Amygdala (tissue), 56 donors: ENCODE measurements around the gene ST7.

Experiments
- DNase-seq, 56 donors: peaks; one replicate each; lab custom pipeline; 2025; lab: John Stamatoyannopoulos, UW

Gene ST7

DNA sequence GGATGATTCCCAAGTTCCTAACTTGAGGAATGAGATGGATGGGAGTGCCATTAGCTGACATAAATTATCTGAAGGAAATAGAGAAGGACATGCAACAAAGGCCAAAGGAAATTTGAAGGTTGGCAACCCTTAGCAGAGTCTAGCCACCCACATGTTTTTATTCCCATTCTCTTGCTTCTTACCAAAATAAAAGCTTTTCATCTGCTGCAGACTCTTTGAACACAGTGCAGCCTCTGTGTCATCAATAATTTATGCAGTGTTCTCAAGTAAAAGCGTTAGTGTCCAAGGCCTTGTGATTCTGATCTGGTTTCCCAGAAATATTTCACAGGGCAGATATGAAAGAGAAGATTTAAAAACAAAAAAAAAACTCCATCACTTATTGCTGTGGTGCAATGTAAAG, 98.5 kb downstream of the ST7 start:
- DNase-seq: peak in 6 of 56 donors; percentile 4 to 36 (median 22)

GRCh38 chr7:117053432-117053831, 100.1 kb downstream of the ST7 start:
- no peak for DNase-seq

DNA sequence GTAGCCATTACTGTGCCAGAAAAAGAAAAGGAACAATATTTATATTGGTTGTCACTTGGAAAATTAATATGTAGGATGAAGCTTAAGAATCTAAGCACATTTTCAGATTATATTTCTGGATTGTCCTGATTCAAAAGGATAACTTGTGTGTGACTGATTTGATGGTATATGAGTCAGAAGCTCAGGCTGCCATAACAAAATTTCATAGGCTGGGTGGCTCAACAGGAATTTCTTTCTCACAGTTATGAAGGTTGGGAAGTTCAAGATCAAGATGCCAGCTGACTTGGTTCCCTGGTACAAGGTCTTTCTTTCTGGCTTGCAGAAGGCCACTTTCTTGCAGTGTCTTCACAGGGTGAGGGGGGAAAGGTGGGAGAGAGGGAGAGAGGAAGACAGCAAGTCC, 108.5 kb downstream of the ST7 start:
- DNase-seq: no peak

- DNase-seq: no peak
These were observed 109.0 kb downstream of the ST7 start for GRCh38 chr7:117062300-117062699.

- DNase-seq: no peak
These were observed 111.4 kb downstream of the ST7 start for GRCh38 chr7:117064688-117065087.

DNA sequence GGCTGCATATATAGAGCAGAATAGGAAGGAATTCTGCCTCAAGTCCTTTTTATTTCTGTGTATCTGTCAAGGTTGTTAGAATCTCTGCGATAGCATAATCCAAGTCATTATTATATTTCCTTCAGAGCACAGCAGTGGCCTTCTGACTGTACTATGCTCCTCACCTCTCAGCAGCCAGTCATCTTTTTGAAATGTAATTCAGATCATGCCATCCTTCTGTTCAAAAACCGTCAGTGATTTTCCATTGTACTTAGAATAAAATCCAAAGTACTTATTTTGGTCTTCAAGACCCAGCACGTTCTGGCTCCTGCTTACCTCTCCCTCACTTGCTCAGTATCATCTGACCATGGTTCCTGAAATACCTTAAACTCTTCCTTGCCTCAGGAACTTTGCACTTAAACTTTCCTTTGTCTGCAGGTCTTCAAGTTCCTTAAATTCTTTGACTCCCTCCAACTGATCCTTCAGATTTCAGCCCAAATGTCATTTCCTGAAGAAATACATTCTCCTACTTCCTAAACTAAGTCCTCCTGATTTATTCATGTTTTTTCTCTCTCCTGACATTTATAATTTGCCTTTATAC, 112.4 kb downstream of the ST7 start:
- no peak for DNase-seq

DNA sequence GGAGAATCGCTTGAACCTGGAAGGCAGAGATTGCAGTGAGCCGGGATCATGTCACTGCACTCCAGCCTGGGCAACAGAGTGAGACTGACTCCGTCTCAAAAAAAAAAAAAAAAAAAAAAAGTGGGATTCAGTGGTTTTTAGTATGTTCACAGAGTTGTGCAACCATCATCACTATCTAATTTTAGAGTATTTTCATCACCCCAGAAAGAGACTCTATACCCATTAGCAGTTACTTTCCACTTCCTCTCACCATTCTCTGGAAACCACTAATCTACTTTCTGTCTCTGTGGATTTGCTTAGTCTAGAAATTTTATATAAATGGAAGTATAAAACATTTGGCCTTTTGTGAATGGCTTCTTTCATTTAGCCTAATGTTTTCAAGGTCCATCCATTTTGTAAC, 113.4 kb downstream of the ST7 start:
- DNase-seq: no peak

- DNase-seq: no peak
These were observed 114.0 kb downstream of the ST7 start for GRCh38 chr7:117067340-117067739.

DNA sequence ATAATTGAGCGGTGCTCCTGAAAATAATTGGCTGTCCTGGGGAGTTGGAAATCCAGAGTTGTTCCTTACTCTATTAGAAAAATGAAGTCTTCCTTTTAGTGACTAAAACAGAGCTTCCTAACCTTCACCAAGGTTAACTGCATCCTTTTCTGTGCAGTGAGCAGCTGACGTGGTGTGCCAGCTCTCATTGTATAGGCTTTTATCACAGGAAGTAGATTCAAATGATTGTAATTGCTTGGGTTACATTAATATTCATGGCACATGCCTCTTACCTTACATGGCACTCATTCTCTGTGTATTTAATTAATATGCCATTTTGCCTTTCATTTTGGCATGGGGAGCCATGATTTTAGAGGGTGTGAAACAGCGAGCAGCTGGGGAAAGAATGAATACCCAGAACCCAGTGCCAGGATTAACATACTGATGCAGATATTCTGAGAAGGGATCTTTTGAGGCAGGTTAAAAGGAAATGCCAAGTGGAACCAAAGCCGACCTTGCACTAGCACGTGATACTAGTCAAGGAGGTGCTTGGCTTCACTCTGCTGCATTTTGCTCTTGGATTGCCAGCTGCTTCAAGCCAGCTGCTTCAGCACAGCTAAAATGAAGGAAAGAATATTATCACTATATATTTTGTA, 115.3 kb downstream of the ST7 start:
- DNase-seq: peak in 10 of 56 donors; percentile 6 to 41 (median 16)

GRCh38 chr7:117069379-117069778, 116.1 kb downstream of the ST7 start:
- no peak for DNase-seq

DNA sequence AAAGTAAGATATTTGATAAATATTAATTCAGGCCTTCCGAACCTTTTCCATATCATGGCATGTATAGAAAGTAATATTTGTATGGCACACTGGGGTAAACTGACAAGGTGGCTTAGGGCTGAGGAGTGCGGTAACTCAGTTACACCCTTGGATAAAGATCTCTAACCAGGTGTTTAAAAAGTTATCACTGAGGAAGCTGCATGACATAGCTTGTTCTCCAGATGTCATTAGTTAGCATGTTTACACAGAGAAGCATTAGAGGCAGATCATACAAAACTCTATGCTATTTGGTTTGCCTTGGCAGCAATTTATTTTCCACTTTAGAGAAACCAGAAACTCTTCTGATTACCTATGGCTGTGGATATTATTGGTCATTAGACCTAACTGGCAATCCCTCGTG, 118.2 kb downstream of the ST7 start:
- DNase-seq: no peak

GRCh38 chr7:117072620-117073118, 119.4 kb downstream of the ST7 start:
- DNase-seq: peak in 44 of 56 donors; percentile 7 to 82 (median 42)

- DNase-seq: no peak
These were observed 121.1 kb downstream of the ST7 start for GRCh38 chr7:117074378-117074777.

- no peak for DNase-seq
These were observed 122.6 kb downstream of the ST7 start for GRCh38 chr7:117075934-117076333.

DNA sequence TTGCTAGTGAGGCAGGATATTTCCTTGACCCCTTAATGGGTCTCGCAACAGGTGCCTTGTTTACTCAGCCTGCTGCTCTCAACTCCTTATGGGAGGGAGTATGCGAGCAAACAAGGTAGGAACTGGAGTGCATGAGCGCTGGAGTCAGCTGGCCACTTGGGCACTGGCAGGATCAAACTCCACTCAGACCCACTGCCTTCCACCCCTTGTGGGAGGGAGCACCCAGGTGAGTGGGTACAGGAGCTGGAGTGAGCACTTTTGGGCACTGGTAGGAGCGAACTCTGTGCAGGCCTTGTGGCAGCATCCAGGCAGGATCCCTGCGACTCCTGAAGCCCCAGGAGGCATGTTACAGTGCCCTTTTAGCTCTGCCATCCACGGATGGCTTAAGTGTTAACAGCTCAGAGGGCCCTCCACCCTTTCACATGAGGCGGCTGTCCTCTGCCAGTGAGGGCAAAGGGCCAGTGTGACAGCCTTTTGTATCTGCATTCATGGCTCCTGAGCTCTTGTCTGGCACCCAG, 123.2 kb downstream of the ST7 start:
- peak in 3 of 56 donors; percentile 3 to 6 (median 5) for DNase-seq

- no peak for DNase-seq
These were observed 124.4 kb downstream of the ST7 start for GRCh38 chr7:117077658-117078057.

DNA sequence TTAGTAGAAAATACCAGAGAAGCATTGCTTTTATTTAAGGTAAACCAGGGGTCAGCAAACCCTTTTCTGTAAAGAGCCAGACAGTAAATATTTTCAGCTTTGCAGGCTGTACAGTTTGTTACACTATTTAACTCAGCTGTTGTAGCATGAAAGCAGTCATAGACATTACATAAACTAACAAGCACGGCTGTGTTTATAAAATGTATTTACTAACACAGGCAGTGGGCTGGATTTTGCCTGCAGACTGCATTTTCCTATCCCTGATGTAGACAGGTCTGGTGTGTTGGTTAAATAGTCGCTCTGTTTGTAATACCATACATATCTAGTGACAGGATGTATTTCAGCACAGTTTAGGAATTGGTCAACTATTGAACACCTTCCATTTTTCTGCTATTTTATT, 129.3 kb downstream of the ST7 start:
- DNase-seq: no peak

- DNase-seq: no peak
These were observed 130.3 kb downstream of the ST7 start for GRCh38 chr7:117083648-117084047.

DNA sequence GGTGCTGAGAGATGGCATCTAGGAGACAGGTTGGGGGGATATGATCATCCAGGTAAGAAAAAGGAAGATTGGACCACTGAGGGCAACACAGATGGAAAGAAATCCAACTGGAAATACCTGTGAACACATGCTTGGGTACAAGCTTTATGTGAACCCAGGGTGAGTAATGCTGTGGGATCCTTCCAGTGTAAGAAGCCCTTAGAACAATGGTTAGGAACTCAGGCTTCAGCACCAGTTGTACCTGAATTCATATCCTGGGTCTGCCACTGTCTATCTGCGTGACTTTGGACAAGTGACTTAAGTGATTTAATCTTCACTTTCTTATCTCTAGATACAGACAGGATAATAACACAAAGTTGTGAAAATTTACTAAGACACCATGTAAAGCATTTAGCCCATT, 131.0 kb downstream of the ST7 start:
- no peak for DNase-seq

GRCh38 chr7:117085275-117085674, 132.0 kb downstream of the ST7 start:
- DNase-seq: no peak

GRCh38 chr7:117085769-117086463, 132.6 kb downstream of the ST7 start:
- no peak for DNase-seq

GRCh38 chr7:117086788-117087187, 133.5 kb downstream of the ST7 start:
- DNase-seq: no peak
